ENCODE data around the gene SLC25A11.

The SLC25A11 gene

GRCh38 chr17:4965311-4965986, 25.6 kb upstream of the SLC25A11 start:
- DNase-seq = no peak

DNA sequence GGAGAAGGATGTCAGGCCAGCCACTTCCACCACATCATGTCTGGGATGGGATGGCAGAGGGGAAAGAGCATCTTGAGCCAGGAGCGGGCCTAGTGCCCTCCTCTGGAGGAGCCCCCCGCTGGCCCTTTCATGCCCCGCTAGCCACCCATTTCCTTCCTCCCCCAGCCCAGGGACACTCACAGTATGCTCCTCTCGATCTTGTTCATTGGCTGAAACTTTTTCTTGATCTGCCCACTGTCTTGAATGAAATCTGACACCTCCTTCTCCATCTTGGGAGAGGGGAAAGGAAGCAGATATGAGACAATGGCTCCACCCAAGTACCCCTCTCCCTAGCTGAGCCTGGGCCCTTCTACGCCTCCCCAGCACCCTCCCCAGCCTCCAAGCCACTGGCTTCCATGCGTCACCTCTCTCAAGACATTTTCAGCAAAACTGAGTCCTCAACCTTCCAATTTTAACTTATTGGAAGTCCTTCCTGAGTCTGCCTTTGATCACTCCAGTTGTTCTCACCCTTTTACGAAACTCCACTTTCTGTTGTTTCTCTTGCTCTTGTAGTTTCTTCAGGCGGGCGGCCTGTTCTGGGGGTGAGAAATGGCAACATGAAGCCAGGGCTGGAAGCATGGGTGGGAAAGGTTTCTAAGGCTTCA, 20.6 kb upstream of the SLC25A11 start:
- DNase-seq = no peak

DNA sequence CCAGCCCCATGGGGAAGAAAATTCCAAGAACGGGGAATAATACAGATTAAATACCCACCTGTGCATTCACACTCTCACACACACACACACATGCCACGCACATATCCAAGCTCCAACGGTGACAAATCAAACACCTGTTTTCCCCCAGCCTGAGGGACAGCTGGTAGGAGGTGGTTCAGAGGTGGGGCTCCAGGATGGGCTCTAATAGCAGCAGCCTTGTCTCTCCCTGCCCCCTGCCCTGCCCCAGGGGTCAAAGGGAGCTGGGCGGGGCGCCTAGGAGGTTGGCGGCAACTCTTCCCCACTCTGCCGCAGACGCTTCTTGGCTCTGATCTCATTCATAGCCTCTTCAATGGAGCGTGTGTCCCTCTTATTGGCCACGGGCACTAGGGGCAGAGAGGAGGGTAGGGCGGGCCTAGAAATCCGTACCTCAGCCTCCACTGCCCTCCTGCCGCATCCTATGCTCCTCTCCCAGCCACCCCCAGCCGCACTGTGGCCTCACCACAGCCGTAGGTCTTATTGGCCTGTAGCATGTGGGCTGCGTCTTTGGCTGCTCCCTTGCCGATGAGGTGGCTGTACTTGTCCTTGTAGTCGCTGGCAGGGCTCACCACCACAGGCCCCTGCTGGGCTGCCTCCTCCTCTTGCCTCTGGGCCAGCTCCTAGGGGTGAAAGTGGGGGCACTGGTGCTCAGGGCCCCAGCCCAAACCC, 19.6 kb upstream of the SLC25A11 start:
- no peak for DNase-seq

GRCh38 chr17:4958102-4958501, 18.3 kb upstream of the SLC25A11 start:
- no peak for DNase-seq

GRCh38 chr17:4956493-4957061, 16.7 kb upstream of the SLC25A11 start:
- DNase-seq = no peak

DNA sequence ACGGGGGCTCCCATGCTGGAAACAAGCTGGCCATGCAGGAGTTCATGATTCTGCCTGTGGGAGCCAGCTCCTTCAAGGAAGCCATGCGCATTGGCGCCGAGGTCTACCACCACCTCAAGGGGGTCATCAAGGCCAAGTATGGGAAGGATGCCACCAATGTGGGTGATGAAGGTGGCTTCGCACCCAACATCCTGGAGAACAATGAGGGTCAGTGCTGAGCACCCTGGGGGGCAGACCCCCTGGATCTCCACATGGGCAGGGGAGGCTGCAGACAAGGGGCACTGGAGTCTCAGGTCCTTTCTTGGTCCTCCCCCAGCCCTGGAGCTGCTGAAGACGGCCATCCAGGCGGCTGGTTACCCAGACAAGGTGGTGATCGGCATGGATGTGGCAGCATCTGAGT, 15.2 kb upstream of the SLC25A11 start:
- DNase-seq = no peak

- DNase-seq = no peak
Measured at GRCh38 chr17:4953451-4953961, 13.7 kb upstream of the SLC25A11 start.

- peak; percentile 14 for DNase-seq
Measured at GRCh38 chr17:4951486-4951885, 11.6 kb upstream of the SLC25A11 start.

GRCh38 chr17:4950746-4951204, 10.9 kb upstream of the SLC25A11 start, which contains the start of gene ENO3:
TSS of gene ENO3 (plus strand) at chr17:4951119. CDS start at chr17:4951830, 711 bp downstream.
- peak; percentile 79 for DNase-seq

DNA sequence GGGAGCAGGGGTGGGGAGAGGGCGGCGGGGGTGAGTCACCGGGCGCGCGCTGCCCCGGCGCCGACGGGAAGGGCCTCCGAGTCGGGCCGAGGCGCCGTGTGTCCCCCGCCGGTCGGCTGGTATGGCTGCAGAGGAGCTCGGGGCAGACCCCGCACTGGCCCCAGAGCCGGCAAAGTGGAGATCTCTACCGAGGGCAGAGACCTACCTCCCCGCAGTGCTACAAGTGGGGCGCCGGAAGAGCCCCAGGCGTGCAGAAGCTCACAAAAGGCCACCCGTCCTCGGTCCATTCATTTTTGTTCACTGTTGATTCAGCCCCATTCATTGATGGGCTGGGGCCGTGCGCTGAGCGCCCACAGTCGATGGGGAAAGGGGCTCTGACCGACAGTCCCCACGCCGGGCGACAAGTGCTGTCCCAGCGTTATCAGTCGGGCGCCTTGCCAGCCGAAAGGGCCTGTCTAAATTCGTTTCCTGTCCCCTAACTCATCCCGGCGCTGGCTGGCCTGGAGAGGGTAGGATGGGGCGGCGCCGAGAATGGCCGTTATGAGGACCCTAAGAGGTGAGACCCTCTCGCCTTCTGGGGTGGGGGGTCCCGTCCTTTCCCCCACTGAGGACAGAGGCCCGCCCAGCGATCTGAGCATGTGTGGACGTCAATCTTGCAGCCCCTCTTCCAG, 10.4 kb upstream of the SLC25A11 start:
- peak; percentile 36 for DNase-seq

DNA sequence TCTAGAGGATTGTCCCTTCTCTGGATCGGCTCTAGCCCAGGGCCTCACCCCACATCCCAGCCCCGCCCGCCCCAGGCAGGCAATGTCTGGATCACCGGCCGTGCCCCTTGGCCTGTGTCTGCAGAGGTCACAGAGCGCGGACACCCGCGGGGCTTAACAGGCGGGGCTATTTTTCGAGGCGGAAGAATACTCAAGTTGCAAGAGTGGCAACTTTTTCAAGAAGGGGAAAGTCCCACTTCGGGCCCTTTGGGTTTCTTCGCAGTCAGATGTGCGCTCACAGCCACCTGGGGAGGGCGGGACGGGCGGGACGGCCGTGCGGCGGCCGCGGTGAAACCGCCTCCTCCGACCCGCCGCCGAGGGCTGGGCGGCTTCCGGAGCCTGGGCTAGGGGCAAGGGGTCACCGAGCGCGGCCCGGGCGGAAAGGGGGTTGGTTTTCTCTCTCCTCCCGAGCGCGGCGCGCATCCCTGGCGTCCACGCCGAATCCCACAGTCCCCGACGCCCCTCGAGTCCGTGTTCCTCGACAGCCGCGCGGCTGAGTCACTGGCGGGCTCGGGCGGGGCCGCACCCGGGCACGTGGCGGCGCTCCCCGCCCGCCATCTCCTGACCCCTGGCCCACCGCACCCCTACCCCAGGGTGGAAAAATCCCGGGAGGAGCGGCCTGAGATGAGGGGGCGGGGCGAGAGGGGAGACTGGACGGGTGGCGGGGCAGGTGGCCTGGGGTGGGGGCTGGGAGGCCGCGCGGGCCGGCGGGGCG, 9.7 kb upstream of the SLC25A11 start:
- DNase-seq = peak; percentile 49

DNA sequence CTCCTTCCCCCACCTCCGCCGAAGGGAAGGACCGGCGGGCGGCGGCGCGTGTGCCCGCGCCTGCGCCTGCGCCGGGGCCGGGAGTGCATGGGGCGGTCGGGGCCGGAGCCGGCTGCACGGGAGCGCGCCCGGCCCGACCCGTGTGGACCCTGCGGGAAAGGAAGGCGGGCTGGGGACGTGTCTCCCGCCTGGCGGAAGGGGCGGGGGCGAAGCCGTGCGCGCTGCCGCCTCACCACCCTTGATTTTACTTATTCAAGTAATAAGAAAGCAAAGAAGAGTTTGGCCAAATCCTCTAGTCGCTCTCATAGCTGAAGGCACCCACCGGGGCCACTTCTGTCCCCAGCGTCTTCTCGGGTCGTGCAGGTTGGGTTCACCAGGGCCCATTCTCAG, 9.1 kb upstream of the SLC25A11 start:
- DNase-seq = peak; percentile 77

- DNase-seq = peak; percentile 76
Measured at GRCh38 chr17:4948166-4948930, 8.5 kb upstream of the SLC25A11 start, which contains the start of gene PFN1. TSS of gene PFN1 (minus strand) at chr17:4948530. CDS start at chr17:4948394, 136 bp downstream.

DNA sequence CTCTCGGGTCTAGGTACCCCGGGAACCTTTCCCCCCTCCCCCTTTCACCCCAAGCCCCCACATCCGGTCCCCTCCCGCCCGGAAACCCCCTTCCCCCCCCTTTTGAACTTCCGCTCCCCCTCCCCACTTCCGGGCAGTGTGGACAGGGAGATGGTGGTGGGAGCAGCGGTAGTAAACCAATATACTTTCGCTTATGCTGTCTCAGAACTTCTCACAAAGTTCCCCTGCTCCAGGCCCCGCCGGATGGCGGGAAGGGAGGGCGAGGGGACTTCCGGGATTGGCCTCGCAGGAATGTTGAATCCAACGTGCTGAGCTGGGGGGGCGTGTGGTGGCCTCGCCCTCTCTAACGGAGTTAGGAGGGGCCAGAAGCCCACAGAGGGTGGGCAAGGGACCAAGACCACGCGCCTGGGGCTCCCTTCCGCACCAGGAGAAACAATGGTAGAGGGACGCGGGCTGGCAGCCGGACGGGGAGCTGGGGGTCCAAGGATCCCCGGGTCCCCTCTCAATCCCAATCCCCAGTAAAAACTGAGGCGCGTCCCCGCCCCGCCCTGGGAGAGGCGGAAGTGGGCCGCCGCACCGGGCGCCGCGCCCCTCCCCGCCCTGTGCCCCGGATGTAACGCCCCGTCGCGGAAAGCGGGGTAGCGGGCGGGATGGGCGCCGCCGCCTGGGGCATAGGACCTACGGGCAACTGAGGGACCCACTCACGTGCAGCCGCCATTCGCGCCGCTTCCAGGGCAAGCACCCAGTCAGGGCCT, 7.7 kb upstream of the SLC25A11 start:
- no peak for DNase-seq

GRCh38 chr17:4947010-4947410, 7.2 kb upstream of the SLC25A11 start:
- DNase-seq = no peak

GRCh38 chr17:4946312-4946976, 6.6 kb upstream of the SLC25A11 start:
- DNase-seq = no peak

- DNase-seq = no peak
Measured at GRCh38 chr17:4945944-4946280, 6.1 kb upstream of the SLC25A11 start.

- DNase-seq = no peak
Measured at GRCh38 chr17:4945176-4945943, 5.5 kb upstream of the SLC25A11 start.

GRCh38 chr17:4944554-4945175, 4.8 kb upstream of the SLC25A11 start:
- no peak for DNase-seq

All from SHP77 treated with DMSO at 0.1 percent for 48 hours (cell line).